HEK293 (cell line): Measurements from ENCODE around the gene ZNF727.
"Not testable (repeated sequence)": the region's sequence is repeated elsewhere in the genome, so short reads cannot be mapped to it uniquely, and the experiment has no call there.

Experiments
- CTCF ChIA-PET: fragments of 350-600 bp; formaldehyde crosslinking; extraction: SDS; loops from one replicate; lab custom pipeline; 2021; ENCODE audit warnings: antibody characterized with exemption; lab: Yijun Ruan, JAX
- POLR2A ChIA-PET: fragments of 300-600 bp; formaldehyde crosslinking; extraction: SDS; loops from one replicate; lab custom pipeline; 2020; ENCODE audit warnings: antibody characterized with exemption, inconsistent platforms; lab: Yijun Ruan, JAX
- H3K27ac ChIP-seq: fragments of 200-500 bp; sonication (Bioruptor generic); 2 replicates; pipeline ENCODE4 v1.5.1; 2014; ENCODE audit warnings: low read depth, low read length, control low read depth, inconsistent platforms; ENCODE audit errors: extremely low read depth
- H3K36me3 ChIP-seq, 2 experiments: fragments of 200-500 bp in 1 of 2; sonication (Bioruptor generic) in 1 of 2; 1 replicate in 1 of 2; 2 replicates in 1 of 2; pipeline ENCODE4 v1.5.1; 2014 to 2017; ENCODE audit warnings: inconsistent platforms in 2 of 2, low read length in 2 of 2; ENCODE audit not compliant: control insufficient read depth in 2 of 2, insufficient read depth in 1 of 2
- H3K4me1 ChIP-seq: fragments of 200-500 bp; sonication (Bioruptor generic); 2 replicates; pipeline ENCODE4 v1.5.1; 2014; ENCODE audit warnings: mild to moderate bottlenecking, low read length, inconsistent platforms; ENCODE audit not compliant: control insufficient read depth, insufficient read depth
- H3K4me3 ChIP-seq: 2 replicates; pipeline ENCODE4 v1.5.1; 2011; ENCODE audit warnings: low read depth, mild to moderate bottlenecking, control low read depth, low read length, moderate library complexity
- H3K9me3 ChIP-seq: fragments of 200-500 bp; sonication (Bioruptor generic); 2 replicates; pipeline ENCODE4 v1.5.1; 2014; ENCODE audit warnings: low read depth, low read length, inconsistent platforms; ENCODE audit not compliant: control insufficient read depth, insufficient read depth
- KLF8 ChIP-seq: fragments of 450-650 bp; formaldehyde crosslinking; IDR thresholded peaks from 2 replicates; pipeline ENCODE4 v1.5.1; 2016; ENCODE audit warnings: missing biosample characterization, missing genetic modification characterization
- KLF9 ChIP-seq: fragments of 450-650 bp; formaldehyde crosslinking; IDR thresholded peaks from 2 replicates; pipeline ENCODE4 v1.5.1; 2016; ENCODE audit warnings: missing biosample characterization, missing genetic modification characterization, low read depth
- OVOL3 ChIP-seq: fragments of 450-650 bp; formaldehyde crosslinking; IDR thresholded peaks from 2 replicates; pipeline ENCODE4 v1.5.1; 2016; ENCODE audit warnings: missing biosample characterization, missing genetic modification characterization
- ZNF23 ChIP-seq: fragments of 450-650 bp; formaldehyde crosslinking; IDR thresholded peaks from 2 replicates; pipeline ENCODE4 v1.5.1; 2016; ENCODE audit warnings: missing biosample characterization, missing genetic modification characterization, borderline replicate concordance
- ZNF544 ChIP-seq: fragments of 450-650 bp; formaldehyde crosslinking; IDR thresholded peaks from 2 replicates; pipeline ENCODE4 v1.5.0; 2017; ENCODE audit warnings: missing biosample characterization, missing genetic modification characterization
- TF ChIP-seq, protein P1 (sequence below): fragments of 450-650 bp; formaldehyde crosslinking; IDR thresholded peaks from 2 replicates; pipeline ENCODE4 v1.5.1; 2016; ENCODE audit warnings: missing biosample characterization, missing genetic modification characterization
- TF ChIP-seq, protein P2 (sequence below): fragments of 450-650 bp; formaldehyde crosslinking; IDR thresholded peaks from 2 replicates; pipeline ENCODE4 v1.5.1; 2016; ENCODE audit warnings: missing biosample characterization, missing genetic modification characterization
- TF ChIP-seq, protein P3 (sequence below): fragments of 450-650 bp; formaldehyde crosslinking; IDR thresholded peaks from 2 replicates; pipeline ENCODE4 v1.5.1; 2016; ENCODE audit warnings: missing biosample characterization, missing genetic modification characterization

Gene ZNF727

DNA sequence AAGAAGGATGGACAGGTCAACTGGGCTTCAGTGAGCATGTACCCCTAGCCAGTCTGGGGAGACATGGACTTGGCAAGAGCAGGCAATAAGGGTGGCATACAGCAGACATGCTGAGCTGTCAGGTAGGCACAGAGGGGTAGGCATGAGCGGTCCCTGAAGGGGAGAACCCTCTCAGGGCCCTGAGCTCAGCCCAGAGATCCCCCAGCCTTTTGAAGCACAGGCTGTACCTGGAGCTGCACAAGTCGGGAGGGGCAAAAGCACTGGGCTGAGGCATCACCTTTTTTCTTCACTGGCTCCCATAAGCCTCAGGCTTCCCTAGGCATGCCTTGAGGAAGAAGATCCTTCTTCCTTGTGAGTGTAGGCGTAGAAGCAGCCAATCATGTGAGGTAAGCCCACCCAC, 42.3 kb downstream of the ZNF727 start (continued):
- TF ChIP-seq, protein P1, sequence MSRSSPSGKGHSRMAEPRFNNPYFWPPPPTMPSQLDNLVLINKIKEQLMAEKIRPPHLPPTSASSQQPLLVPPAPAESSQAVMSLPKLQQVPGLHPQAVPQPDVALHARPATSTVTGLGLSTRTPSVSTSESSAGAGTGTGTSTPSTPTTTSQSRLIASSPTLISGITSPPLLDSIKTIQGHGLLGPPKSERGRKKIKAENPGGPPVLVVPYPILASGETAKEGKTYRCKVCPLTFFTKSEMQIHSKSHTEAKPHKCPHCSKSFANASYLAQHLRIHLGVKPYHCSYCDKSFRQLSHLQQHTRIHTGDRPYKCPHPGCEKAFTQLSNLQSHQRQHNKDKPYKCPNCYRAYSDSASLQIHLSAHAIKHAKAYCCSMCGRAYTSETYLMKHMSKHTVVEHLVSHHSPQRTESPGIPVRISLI (tag by site-specific recombination), result no peak
- TF ChIP-seq KLF9 (tag by site-specific recombination) (no peak), OVOL3 (tag by site-specific recombination) (no peak), ZNF544 (tag by site-specific recombination) (no peak), KLF8 (tag by site-specific recombination) (no peak), ZNF23 (tag by site-specific recombination) (no peak)
- TF ChIP-seq, protein P2, sequence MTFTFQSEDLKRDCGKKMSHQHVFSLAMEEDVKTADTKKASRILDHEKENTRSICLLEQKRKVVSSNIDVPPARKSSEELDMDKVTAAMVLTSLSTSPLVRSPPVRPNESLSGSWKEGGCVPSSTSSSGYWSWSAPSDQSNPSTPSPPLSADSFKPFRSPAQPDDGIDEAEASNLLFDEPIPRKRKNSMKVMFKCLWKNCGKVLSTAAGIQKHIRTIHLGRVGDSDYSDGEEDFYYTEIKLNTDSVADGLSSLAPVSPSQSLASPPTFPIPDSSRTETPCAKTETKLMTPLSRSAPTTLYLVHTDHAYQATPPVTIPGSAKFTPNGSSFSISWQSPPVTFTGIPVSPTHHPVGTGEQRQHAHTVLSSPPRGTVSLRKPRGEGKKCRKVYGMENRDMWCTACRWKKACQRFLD (tag by site-specific recombination), result no peak
- TF ChIP-seq, protein P3, sequence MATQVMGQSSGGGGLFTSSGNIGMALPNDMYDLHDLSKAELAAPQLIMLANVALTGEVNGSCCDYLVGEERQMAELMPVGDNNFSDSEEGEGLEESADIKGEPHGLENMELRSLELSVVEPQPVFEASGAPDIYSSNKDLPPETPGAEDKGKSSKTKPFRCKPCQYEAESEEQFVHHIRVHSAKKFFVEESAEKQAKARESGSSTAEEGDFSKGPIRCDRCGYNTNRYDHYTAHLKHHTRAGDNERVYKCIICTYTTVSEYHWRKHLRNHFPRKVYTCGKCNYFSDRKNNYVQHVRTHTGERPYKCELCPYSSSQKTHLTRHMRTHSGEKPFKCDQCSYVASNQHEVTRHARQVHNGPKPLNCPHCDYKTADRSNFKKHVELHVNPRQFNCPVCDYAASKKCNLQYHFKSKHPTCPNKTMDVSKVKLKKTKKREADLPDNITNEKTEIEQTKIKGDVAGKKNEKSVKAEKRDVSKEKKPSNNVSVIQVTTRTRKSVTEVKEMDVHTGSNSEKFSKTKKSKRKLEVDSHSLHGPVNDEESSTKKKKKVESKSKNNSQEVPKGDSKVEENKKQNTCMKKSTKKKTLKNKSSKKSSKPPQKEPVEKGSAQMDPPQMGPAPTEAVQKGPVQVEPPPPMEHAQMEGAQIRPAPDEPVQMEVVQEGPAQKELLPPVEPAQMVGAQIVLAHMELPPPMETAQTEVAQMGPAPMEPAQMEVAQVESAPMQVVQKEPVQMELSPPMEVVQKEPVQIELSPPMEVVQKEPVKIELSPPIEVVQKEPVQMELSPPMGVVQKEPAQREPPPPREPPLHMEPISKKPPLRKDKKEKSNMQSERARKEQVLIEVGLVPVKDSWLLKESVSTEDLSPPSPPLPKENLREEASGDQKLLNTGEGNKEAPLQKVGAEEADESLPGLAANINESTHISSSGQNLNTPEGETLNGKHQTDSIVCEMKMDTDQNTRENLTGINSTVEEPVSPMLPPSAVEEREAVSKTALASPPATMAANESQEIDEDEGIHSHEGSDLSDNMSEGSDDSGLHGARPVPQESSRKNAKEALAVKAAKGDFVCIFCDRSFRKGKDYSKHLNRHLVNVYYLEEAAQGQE (tag by site-specific recombination), result no peak
- TF ChIP-seq, all 188 proteins: peak for 0

GRCh38 chr7:64088863-64089262, 43.6 kb downstream of the ZNF727 start:
- CTCF ChIA-PET, H3K4me1 ChIP-seq, POLR2A ChIA-PET, H3K9me3 ChIP-seq, H3K27ac ChIP-seq, H3K4me3 ChIP-seq, H3K36me3 ChIP-seq: not testable (repeated sequence)
